Measurements from ENCODE around the gene EFCAB10.

DNA sequence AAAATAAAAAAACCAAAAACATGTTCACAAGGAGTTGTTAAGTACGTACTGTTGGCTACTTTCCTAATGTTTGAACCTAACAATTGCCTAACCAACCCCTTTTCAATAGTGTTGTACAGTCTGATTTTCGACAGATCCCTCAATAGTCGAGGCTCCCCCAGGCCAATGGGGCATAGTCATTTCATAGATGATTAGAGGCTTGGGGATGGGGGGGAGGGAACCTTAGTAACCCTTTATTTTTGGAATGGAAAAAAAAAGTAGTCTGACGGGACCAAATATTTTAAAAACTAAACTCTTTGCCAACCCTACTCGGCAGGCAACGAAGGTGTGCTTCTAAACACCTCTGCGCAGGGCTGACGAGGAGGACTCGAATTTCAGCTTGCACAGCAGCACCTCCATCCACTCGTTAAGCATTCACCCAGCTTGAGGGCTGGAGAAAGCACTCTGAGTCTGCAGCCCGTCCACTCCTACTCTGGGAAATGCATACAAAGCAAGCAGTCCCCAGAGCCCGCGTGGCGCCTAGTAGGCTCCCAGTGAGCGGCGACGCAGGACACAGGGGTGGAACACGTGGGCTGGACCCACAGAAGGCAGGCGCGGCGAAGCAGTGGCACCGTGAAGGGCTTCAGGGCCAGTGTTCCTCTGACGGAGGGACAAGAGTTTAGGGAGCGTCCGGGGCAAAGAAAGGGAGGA, 60.1 kb downstream of the EFCAB10 start:
- TF ChIP-seq POLR2A (IDR thresholded peaks at IDR 0.05; ENCODE audit: low read length): no peak; the same call in 1 of the 2 replicates
- TF ChIP-seq, protein P1, sequence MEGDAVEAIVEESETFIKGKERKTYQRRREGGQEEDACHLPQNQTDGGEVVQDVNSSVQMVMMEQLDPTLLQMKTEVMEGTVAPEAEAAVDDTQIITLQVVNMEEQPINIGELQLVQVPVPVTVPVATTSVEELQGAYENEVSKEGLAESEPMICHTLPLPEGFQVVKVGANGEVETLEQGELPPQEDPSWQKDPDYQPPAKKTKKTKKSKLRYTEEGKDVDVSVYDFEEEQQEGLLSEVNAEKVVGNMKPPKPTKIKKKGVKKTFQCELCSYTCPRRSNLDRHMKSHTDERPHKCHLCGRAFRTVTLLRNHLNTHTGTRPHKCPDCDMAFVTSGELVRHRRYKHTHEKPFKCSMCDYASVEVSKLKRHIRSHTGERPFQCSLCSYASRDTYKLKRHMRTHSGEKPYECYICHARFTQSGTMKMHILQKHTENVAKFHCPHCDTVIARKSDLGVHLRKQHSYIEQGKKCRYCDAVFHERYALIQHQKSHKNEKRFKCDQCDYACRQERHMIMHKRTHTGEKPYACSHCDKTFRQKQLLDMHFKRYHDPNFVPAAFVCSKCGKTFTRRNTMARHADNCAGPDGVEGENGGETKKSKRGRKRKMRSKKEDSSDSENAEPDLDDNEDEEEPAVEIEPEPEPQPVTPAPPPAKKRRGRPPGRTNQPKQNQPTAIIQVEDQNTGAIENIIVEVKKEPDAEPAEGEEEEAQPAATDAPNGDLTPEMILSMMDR (IDR thresholded peaks at IDR 0.05): no peak
- no peak for TF ChIP-seq MAFK (IDR thresholded peaks at IDR 0.05; ENCODE audit: partially characterized antibody)
- TF ChIP-seq SREBF2 (IDR thresholded peaks at IDR 0.05): no peak
- TF ChIP-seq RCOR1 (IDR thresholded peaks at IDR 0.05; ENCODE audit: low read depth, low read length): no peak
- no peak for TF ChIP-seq PHF8 (IDR thresholded peaks at IDR 0.05; ENCODE audit: borderline replicate concordance, low read depth)

Measured in A549 (cell line).